Neural cell (in vitro differentiated cells): ENCODE results near the gene SYNGR1. TPM values are rescaled to one million over a fixed set of nuclear protein-coding genes. Genes with fewer than 3 reads are reported as not detected.

Experiments
- H2AFZ ChIP-seq: fragments of 200-600, 300-800 bp; sonication (generic), shearing (Covaris generic); 2 replicates; pipeline ENCODE4 v1.6.0; 2014; ENCODE audit warnings: low read depth, mild to moderate bottlenecking, antibody characterized with exemption, low read length, moderate library complexity
- H3F3A ChIP-seq: fragments of 200-600 bp; shearing (Covaris generic); 2 replicates; pipeline ENCODE4 v1.6.1; 2016; ENCODE audit warnings: mild to moderate bottlenecking, moderate library complexity, mixed read lengths, antibody characterized with exemption, low read length; ENCODE audit not compliant: insufficient read depth, poor library complexity, severe bottlenecking
- H3K27ac ChIP-seq: fragments of 200-600, 300-800 bp; sonication (generic), shearing (Covaris generic); 2 replicates; pipeline ENCODE4 v1.5.1; 2014; ENCODE audit warnings: mild to moderate bottlenecking, low read length, moderate library complexity
- H3K27me3 ChIP-seq: fragments of 300-800, 200-600 bp; sonication (generic), shearing (Covaris generic); 2 replicates; pipeline ENCODE4 v1.6.0; 2014; ENCODE audit warnings: mild to moderate bottlenecking, low read depth, low read length, moderate library complexity; ENCODE audit not compliant: insufficient read depth
- H3K36me3 ChIP-seq: fragments of 300-800, 200-600 bp; sonication (generic), shearing (Covaris generic); 2 replicates; pipeline ENCODE4 v1.5.1; 2014; ENCODE audit warnings: mild to moderate bottlenecking, antibody characterized with exemption, low read length, moderate library complexity; ENCODE audit not compliant: insufficient read depth
- H3K4me2 ChIP-seq: fragments of 300-800, 200-600 bp; sonication (generic), shearing (Covaris generic); 2 replicates; pipeline ENCODE4 v1.6.0; 2014; ENCODE audit warnings: mild to moderate bottlenecking, low read length
- H3K4me3 ChIP-seq: fragments of 300-800, 200-600 bp; sonication (generic), shearing (Covaris generic); 2 replicates; pipeline ENCODE4 v1.5.1; 2014; ENCODE audit warnings: mild to moderate bottlenecking, low read length, moderate library complexity
- H3K79me2 ChIP-seq: fragments of 200-600 bp; shearing (Covaris generic); replicated peaks from 2 replicates; pipeline ENCODE4 v1.6.0; 2014; ENCODE audit warnings: mild to moderate bottlenecking, low read length, moderate library complexity; ENCODE audit not compliant: insufficient read depth
- H3K9ac ChIP-seq: fragments of 300-800, 200-600 bp; sonication (generic), shearing (Covaris generic); 2 replicates; pipeline ENCODE4 v1.6.1; 2016; ENCODE audit warnings: mild to moderate bottlenecking, low read length, mixed read lengths
- H3K9me2 ChIP-seq: fragments of 200-600 bp; shearing (Covaris generic); 2 replicates; pipeline ENCODE4 v1.6.1; 2016; ENCODE audit warnings: mild to moderate bottlenecking, low read length, mixed read lengths; ENCODE audit not compliant: insufficient read depth
- H3K9me3 ChIP-seq: fragments of 200-600, 300-800 bp; sonication (generic), shearing (Covaris generic); 2 replicates; pipeline ENCODE4 v1.6.1; 2016; ENCODE audit warnings: mild to moderate bottlenecking, mixed run types, low read length, moderate library complexity, mixed read lengths
- H4K20me1 ChIP-seq: fragments of 200-600 bp; shearing (Covaris generic); 2 replicates; pipeline ENCODE4 v1.6.1; 2016; ENCODE audit warnings: mild to moderate bottlenecking, mixed run types; ENCODE audit not compliant: insufficient read depth
- CTCF ChIP-seq: fragments of 450-650 bp; IDR thresholded peaks from 2 replicates; pipeline ENCODE4 v1.5.1; 2014; ENCODE audit warnings: antibody characterized with exemption, mild to moderate bottlenecking, moderate library complexity; ENCODE audit not compliant: poor library complexity, severe bottlenecking
- EP300 ChIP-seq: fragments of 450-650 bp; conservative IDR thresholded peaks from 2 replicates; pipeline ENCODE4 v1.6.1; 2014; ENCODE audit warnings: antibody characterized with exemption, mild to moderate bottlenecking, moderate library complexity; ENCODE audit not compliant: poor library complexity, severe bottlenecking
- EZH2 ChIP-seq: fragments of 200-600, 300-800 bp; shearing (Covaris generic), sonication (generic); IDR thresholded peaks from 2 replicates; pipeline ENCODE4 v1.6.1; 2014; ENCODE audit warnings: antibody characterized with exemption, low read length, borderline replicate concordance, mild to moderate bottlenecking; ENCODE audit not compliant: insufficient read depth, poor library complexity, severe bottlenecking
- MXI1 ChIP-seq: fragments of 450-650 bp; conservative IDR thresholded peaks from 2 replicates; pipeline ENCODE4 v1.6.1; 2014; ENCODE audit warnings: antibody characterized with exemption, mild to moderate bottlenecking; ENCODE audit not compliant: poor library complexity, severe bottlenecking
- POLR2AphosphoS5 ChIP-seq: IDR thresholded peaks from 2 replicates; pipeline ENCODE4 v1.6.1; 2012
- RAD21 ChIP-seq: fragments of 450-650 bp; conservative IDR thresholded peaks from 2 replicates; pipeline ENCODE4 v1.6.1; 2014; ENCODE audit warnings: antibody characterized with exemption, mild to moderate bottlenecking, moderate library complexity
- REST ChIP-seq: IDR thresholded peaks from 2 replicates; pipeline ENCODE4 v1.6.1; 2012; ENCODE audit warnings: borderline replicate concordance
- SMC3 ChIP-seq: fragments of 450-650 bp; conservative IDR thresholded peaks from 2 replicates; pipeline ENCODE4 v1.6.1; 2014; ENCODE audit warnings: antibody characterized with exemption, mild to moderate bottlenecking, moderate library complexity; ENCODE audit not compliant: poor library complexity
- TAF1 ChIP-seq: IDR thresholded peaks from 2 replicates; pipeline ENCODE4 v1.6.1; 2012; ENCODE audit warnings: low read depth
- polyA plus RNA-seq: library from polyadenylated mRNA; depleted of rRNA; stranded (reverse); fragments of >200 nt; gene quantifications from 2 replicates; pipeline ENCODE4 v1.2.3, GENCODE V29; 2014

The SYNGR1 gene
- polyA plus RNA-seq, 1 donor from 2014 or later = 68.4 TPM

GRCh38 chr22:39383841-39384625 is 34.2 kb downstream of the SYNGR1 start (continued):
- TF ChIP-seq REST = no peak
- TF ChIP-seq MXI1 = no peak
- TF ChIP-seq POLR2AphosphoS5 = no peak

- TF ChIP-seq MXI1 = no peak
- no peak for TF ChIP-seq SMC3
- TF ChIP-seq CTCF = no peak
- TF ChIP-seq EP300 = no peak
- TF ChIP-seq EZH2 = no peak
- no peak for TF ChIP-seq RAD21
- TF ChIP-seq TAF1 = no peak
- no peak for TF ChIP-seq REST
- no peak for TF ChIP-seq POLR2AphosphoS5
- H3K9me3 ChIP-seq = no peaks in the 10 kb centered on the region
- no peaks in the 10 kb centered on the region for H4K20me1 ChIP-seq
- no peaks in the 10 kb centered on the region for H3K9me2 ChIP-seq
- H3K27ac ChIP-seq = no peak overlapping the region
- H3K79me2 ChIP-seq = no peaks in the 10 kb centered on the region
- H2AFZ ChIP-seq = no peak overlapping the region
- no peak overlapping the region for H3K9ac ChIP-seq
- H3K4me3 ChIP-seq = no peak overlapping the region
- H3K36me3 ChIP-seq = no peaks in the 10 kb centered on the region
- H3F3A ChIP-seq = no peaks in the 10 kb centered on the region
- H3K27me3 ChIP-seq = peaks cover 16% of the 10 kb centered on the region
- no peak overlapping the region for H3K4me2 ChIP-seq
Measured at GRCh38 chr22:39384750-39385480, 35.1 kb downstream of the SYNGR1 start.
